ENCODE measurements around the gene AK2.
A peak's percentile ranks its signal among the peaks of the same experiment; 100 is the strongest.

GRCh38 chr1:33055210-33056008 lies 18.7 kb upstream of the AK2 start:
- TF ChIP-seq CTCF (IDR thresholded peaks at IDR 0.05) (peak; percentile 68), EZH2 (IDR thresholded peaks at IDR 0.05; ENCODE audit: borderline replicate concordance, insufficient read depth, low read depth, low read length, poor library complexity, severe bottlenecking) (no peak)
